Stimulated activated CD8-positive, alpha-beta memory T cell treated with anti-CD3 and anti-CD28 coated beads, Interleukin-15, amount 100 ng/mL, for 24 hours (primary cell): ENCODE data around the gene ZNF584.

ENCODE experiments used
- DNase-seq: peaks from one replicate; pipeline ENCODE4 v3.0.0-alpha.2; 2020; ENCODE audit warnings: low read depth

ZNF584 gene

DNA sequence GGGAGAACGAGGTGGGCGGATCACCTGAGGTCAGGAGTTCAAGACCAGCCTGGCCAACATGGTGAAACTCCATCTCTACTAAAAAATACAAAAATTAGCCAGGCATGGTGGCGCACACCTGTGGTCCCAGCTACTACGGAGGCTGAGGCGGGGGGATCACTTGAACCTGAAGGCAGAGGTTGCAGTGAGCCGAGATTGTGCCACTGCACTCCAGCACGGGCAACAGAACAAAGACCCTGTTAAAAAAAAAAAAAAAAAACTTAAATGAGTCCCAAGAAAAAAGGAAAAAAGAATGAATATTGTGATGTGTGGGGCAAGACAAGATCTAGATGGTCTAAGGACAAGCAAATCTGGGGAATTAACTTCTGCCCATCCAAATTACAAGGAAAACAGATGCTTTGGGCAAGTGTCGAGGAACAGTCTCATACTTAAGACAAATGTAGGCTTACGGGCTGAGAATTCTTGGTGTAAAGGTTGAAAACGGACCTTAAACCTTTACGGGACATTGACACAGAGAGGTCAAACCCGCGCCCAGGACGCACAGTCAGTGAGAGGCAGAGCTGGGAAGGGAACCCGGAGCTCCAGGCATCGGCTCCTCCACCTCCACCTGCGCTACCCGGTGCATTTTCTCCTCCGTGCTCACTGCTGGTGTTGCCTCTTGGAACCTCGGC, 57.8 kb downstream of the ZNF584 start:
- no peak for DNase-seq

DNA sequence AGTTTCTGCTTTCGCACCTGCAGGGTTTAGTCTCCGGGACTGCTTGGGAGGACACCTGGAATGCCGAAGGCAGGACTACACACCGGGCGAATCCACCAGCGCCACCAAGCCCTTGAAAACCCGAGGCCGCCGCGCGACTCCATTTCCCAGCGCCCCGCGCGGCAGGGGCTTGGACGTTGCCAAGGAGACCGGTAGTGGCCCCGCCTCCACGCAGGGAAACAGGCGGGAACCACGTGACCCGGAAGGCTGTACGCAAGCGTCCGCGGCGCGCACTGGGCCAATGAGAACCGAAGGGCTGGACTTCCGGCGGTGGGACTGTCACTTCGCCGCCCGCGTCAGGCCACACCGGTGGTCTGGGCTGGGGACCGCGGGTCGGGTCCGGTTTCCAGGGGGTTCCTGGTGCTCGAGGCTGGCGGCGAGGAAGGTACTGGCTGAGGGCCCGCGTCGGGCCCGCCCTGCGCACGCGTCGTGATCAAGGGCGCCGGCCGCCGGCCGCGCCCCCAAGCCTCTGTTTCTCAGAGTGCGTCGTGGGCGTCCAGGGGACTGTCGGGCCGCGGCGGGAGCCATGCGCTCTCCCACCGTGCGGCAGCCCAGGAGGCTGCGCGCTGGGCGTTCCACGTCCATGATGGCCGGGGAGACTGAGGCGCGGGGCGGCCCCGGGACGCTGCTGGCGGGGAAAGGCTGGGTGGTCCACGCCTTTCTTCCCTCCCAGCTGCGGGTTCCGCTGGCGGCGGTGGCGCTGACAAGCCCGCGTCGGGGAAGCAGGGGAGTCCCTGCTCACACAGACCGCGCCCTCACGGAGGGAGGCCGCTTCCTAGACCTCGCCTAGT, 58.5 kb downstream of the ZNF584 start, which contains the start of gene ZNF324:
TSS of gene ZNF324 (plus strand) at position 321 of the 830 bp plus-strand sequence. CDS start 2,106 bp downstream, outside the sequence.
- peak; percentile 95 for DNase-seq
